Liver (tissue), 9 donors: Measurements from ENCODE around the gene MBLAC2. TPM values are rescaled to one million over a fixed set of nuclear protein-coding genes. Genes with fewer than 3 reads are reported as not detected.

Experiments used
- DNase-seq: peaks from one replicate; pipeline ENCODE4 v3.0.0-alpha.2; 2017; ENCODE audit warnings: low spot score
- H3K27ac ChIP-seq, 2 donors: one replicate each; pipeline ENCODE4 v1.7.0; 2013; ENCODE audit warnings: inconsistent platforms in 2 of 2, low read length in 2 of 2, control low read depth in 1 of 2, low read depth in 1 of 2, mild to moderate bottlenecking in 1 of 2
- H3K27me3 ChIP-seq, 4 donors: one replicate each; pipeline versions ENCODE4 v1.6.1 to v1.7.0; 2013; ENCODE audit warnings: low read length in 3 of 4, inconsistent platforms in 1 of 4, mild to moderate bottlenecking in 1 of 4, moderate library complexity in 1 of 4; ENCODE audit not compliant: control insufficient read depth in 4 of 4, insufficient read depth in 4 of 4
- H3K36me3 ChIP-seq, 4 donors: one replicate each; pipeline versions ENCODE4 v1.6.1 to v1.7.0; 2013; ENCODE audit warnings: low read length in 3 of 4, mild to moderate bottlenecking in 3 of 4, low read depth in 1 of 4, moderate library complexity in 1 of 4; ENCODE audit not compliant: control insufficient read depth in 4 of 4, insufficient read depth in 3 of 4
- H3K4me1 ChIP-seq, 4 donors: one replicate each; pipeline versions ENCODE4 v1.6.1 to v1.7.0; 2013; ENCODE audit warnings: low read length in 3 of 4, mild to moderate bottlenecking in 3 of 4, moderate library complexity in 1 of 4; ENCODE audit not compliant: control insufficient read depth in 4 of 4, insufficient read depth in 4 of 4
- H3K4me3 ChIP-seq, 3 donors: one replicate each; pipeline versions ENCODE4 v1.6.1 to v1.7.0; 2013; ENCODE audit warnings: low read length in 3 of 3, control low read depth in 1 of 3, low read depth in 1 of 3, mild to moderate bottlenecking in 1 of 3
- H3K9ac ChIP-seq, 2 donors: one replicate each; pipeline ENCODE4 v1.7.0; 2013; ENCODE audit warnings: low read length in 2 of 2, mild to moderate bottlenecking in 2 of 2, moderate library complexity in 2 of 2, control low read depth in 1 of 2, low read depth in 1 of 2
- H3K9me3 ChIP-seq, 4 donors: one replicate each; pipeline versions ENCODE4 v1.6.1 to v1.7.0; 2013; ENCODE audit warnings: low read length in 3 of 4; ENCODE audit not compliant: control insufficient read depth in 4 of 4
- CTCF ChIP-seq: fragments of 150-350 bp; IDR thresholded peaks from 2 replicates; pipeline ENCODE4 v1.5.1; 2017; ENCODE audit warnings: improper control_type of control experiment, low read depth, low read length; ENCODE audit not compliant: missing input control
- EGR1 ChIP-seq, 2 donors: IDR thresholded peaks; 2 replicates each; pipeline ENCODE4 v1.6.1; 2016 to 2018; ENCODE audit warnings: antibody characterized with exemption in 2 of 2, low read depth in 2 of 2
- FOXA1 ChIP-seq: IDR thresholded peaks from 2 replicates; pipeline ENCODE4 v1.6.1; 2016; ENCODE audit warnings: antibody characterized with exemption
- FOXA2 ChIP-seq: IDR thresholded peaks from 2 replicates; pipeline ENCODE4 v1.6.1; 2016; ENCODE audit warnings: antibody characterized with exemption
- GABPA ChIP-seq, 2 donors: IDR thresholded peaks in 1 of 2; conservative IDR thresholded peaks in 1 of 2; 2 replicates each; pipeline ENCODE4 v1.6.1; 2016; ENCODE audit warnings: antibody characterized with exemption in 2 of 2, mild to moderate bottlenecking in 1 of 2, moderate library complexity in 1 of 2
- HNF4A ChIP-seq, 2 donors: conservative IDR thresholded peaks; 2 replicates each; pipeline ENCODE4 v1.6.1; 2016; ENCODE audit warnings: antibody characterized with exemption in 2 of 2, mild to moderate bottlenecking in 2 of 2
- JUND ChIP-seq, 2 donors: IDR thresholded peaks; 2 replicates each; pipeline ENCODE4 v1.6.1; 2016; ENCODE audit warnings: antibody characterized with exemption in 2 of 2
- RAD21 ChIP-seq, 2 donors: IDR thresholded peaks; 2 replicates each; pipeline ENCODE4 v1.6.1; 2016; ENCODE audit warnings: antibody characterized with exemption in 2 of 2, mild to moderate bottlenecking in 2 of 2
- REST ChIP-seq: IDR thresholded peaks from 2 replicates; pipeline ENCODE4 v1.6.1; 2016; ENCODE audit warnings: antibody characterized with exemption, mild to moderate bottlenecking
- RXRA ChIP-seq, 2 donors: IDR thresholded peaks; 2 replicates each; pipeline ENCODE4 v1.6.1; 2017 to 2018; ENCODE audit warnings: antibody characterized with exemption in 2 of 2, mild to moderate bottlenecking in 1 of 2
- TAF1 ChIP-seq: conservative IDR thresholded peaks from 2 replicates; pipeline ENCODE4 v1.6.1; 2016; ENCODE audit warnings: antibody characterized with exemption, mild to moderate bottlenecking
- ZBTB33 ChIP-seq: IDR thresholded peaks from 2 replicates; pipeline ENCODE4 v1.6.1; 2016; ENCODE audit warnings: antibody characterized with exemption
- WGBS: extraction: QIAGEN DNeasy Blood & Tissue Kit; methylation state at CpG from one replicate; pipeline ENCODE4 v1.1.7; 2013; 5-methylcytosine and 5-hydroxymethylcytosine counted together
- polyA plus RNA-seq, 2 donors: library from polyadenylated mRNA; stranded (reverse) in 1 of 2; unstranded in 1 of 2; fragments of 200-250 nt in 1 of 2; fragments of >200 nt in 1 of 2; fragmentation: Nextera tagmentation in 1 of 2; extraction: Ambion mirVana in 1 of 2; gene quantifications; one replicate each; pipeline versions ENCODE4 v1.2.1 to v1.2.3, GENCODE V29; 2013 to 2015
- total RNA-seq, 2 donors: library from RNA; depleted of rRNA; stranded (reverse); fragments of >200 nt; gene quantifications; one replicate each; pipeline ENCODE4 v1.2.3, GENCODE V29; 2014
- donor health status: healthy.
- donor health status: healthy.
- donor health status: healthy.
- donor health status: healthy.
- donor health status: healthy.

Gene MBLAC2
- total and polyA plus RNA-seq, 4 donors: 2.6 to 4.6 (median 4.0) TPM

GRCh38 chr5:90480699-90481098, 6.1 kb upstream of the MBLAC2 start:
- H3K27me3 ChIP-seq: no peaks in the 10 kb centered on the region
- H3K9ac ChIP-seq: no peak overlapping the region
- H3K27ac ChIP-seq: no peak overlapping the region
- DNase-seq: no peak
- H3K4me3 ChIP-seq: no peak overlapping the region
- 99% methylated on average over 1 of the region's 1 CpG for WGBS
- H3K36me3 ChIP-seq: no peaks in the 10 kb centered on the region
- no peaks in the 10 kb centered on the region for H3K9me3 ChIP-seq
- TF ChIP-seq FOXA2 (no peak), RXRA (IDR thresholded peaks at IDR 0.05) (no peak)
- peaks cover 0 to 11% (median 1%) of the 10 kb centered on the region in 4 donors for H3K4me1 ChIP-seq

- Histone ChIP-seq H3K27ac (no peak overlapping the region), H3K9ac (no peak overlapping the region), H3K27me3 (no peaks in the 10 kb centered on the region), H3K4me3 (no peak overlapping the region), H3K4me1 (peaks cover 0 to 14% (median 1%) of the 10 kb centered on the region in 4 donors), H3K36me3 (no peaks in the 10 kb centered on the region), H3K9me3 (no peaks in the 10 kb centered on the region)
- DNase-seq: no peak
- TF ChIP-seq CTCF (no peak), ZBTB33 (no peak), GABPA (IDR thresholded peaks at IDR 0.05 in 1 of 2, conservative IDR thresholded peaks at IDR 0.05 in 1 of 2) (no peak), JUND (IDR thresholded peaks at IDR 0.05) (no peak), REST (no peak), FOXA1 (no peak), TAF1 (no peak), HNF4A (conservative IDR thresholded peaks at IDR 0.05) (no peak), RAD21 (IDR thresholded peaks at IDR 0.05) (no peak), EGR1 (IDR thresholded peaks at IDR 0.05; ENCODE audit: low read depth in 2 of 2) (no peak)
Measured at GRCh38 chr5:90479611-90480385, 5.2 kb upstream of the MBLAC2 start.
